Activated CD8-positive, alpha-beta memory T cell treated with anti-CD3 and anti-CD28 coated beads, Interleukin-2, amount 50 U/mL, for 48 hours (primary cell): ENCODE measurements around the gene LPAR1.

Experiments
- DNase-seq: peaks from one replicate; pipeline ENCODE4 v3.0.0-alpha.2; 2020

LPAR1 gene

DNA sequence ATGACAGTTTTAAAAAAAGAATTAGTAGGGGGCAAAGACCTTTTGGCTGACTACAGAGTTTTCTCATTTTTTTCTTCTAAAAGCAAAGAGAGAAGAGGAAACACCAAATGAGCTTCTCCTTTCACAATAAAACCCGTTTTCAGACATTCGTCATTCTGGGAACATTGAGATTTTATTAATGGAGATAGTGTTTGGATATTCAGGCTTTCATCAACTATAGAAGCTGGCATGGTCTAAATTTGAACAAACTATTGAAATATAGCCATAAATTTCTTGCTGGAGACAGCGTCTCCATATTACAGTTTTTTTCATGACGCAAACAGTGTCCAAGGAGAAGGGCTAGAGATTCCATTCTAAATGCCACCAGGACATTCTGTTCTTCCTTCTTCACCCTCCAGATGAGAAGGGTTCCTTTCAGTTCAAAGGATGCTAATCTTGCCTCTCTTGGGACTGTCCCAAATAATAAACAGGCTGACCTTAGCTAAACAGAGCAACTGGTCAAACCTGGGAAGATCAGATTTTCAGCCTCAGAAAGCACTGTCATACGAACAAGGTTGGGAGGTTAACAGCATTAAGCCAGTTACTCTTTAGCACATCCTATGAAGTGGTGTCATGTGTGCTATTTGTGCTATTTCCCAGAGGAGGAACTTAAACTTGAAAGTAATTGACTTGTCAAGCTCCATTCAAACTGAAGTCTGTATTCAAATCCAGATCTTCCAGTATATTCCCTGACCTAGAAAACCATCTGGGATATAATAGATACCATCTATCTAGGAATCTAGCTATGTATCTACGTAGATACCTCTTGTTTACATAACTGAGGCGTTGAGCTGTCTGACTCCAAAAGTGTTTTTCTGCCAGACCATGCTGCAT is 125.6 kb downstream of the LPAR1 start:
- no peak for DNase-seq

DNA sequence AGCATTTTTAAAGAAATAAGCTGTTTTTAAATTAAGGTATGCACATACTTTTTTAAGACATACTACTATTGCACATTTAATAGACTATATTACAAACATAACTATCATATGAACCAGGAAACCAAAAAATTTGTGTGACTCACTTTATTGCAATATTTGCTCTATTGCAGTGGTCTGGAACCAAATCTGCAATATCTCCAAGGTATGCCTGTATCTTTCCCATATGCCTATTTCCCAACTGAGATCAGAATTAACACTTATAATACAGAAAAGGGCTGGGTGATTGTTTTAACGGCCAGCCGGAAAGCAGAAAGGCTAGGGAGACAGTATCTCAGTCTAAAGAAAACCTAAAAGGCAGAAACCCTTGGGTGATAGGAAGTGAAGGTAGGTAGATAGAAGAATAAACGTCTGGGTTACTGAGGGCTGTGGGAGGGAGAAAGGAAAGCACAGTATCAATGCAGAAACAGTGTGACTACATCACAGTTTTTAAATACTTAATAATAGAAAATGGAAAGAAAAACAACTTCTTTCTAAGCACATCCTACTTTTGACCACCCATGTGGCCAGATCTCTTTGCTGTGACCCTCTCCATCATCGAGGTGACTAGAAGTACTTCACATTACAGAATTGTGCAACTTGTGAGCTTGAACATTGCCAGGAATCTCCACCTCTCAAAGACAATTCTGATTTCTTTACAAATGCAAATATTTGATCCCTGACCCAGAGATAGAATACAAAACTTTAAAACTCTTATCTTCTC is 126.4 kb downstream of the LPAR1 start:
- DNase-seq, result no peak

- DNase-seq, result no peak
Observed at GRCh38 chr9:110908894-110909293, 129.4 kb downstream of the LPAR1 start.

DNA sequence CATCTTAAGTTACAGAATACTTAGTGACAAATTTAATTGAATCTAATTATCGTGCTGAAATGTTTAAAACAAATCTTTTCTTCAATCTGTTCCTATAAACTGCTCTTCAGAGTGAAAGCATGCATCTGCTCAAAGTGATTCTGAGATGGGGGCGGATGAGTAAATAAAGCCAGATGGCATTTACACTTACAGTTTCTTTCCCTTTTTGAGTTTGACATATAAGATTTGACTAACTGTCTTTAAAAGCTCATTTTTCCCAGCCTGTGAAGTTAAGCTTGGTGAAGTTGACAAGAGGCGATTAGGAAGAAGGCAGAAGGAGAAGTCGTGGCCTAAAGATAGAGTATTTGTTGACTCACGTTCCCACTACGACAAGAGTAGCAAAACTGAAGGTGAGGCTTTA is 137.4 kb downstream of the LPAR1 start:
- no peak for DNase-seq

- DNase-seq, result no peak
Observed at GRCh38 chr9:110900456-110900855, 137.8 kb downstream of the LPAR1 start.

- DNase-seq, result no peak
Observed at GRCh38 chr9:110898866-110899265, 139.4 kb downstream of the LPAR1 start.

DNA sequence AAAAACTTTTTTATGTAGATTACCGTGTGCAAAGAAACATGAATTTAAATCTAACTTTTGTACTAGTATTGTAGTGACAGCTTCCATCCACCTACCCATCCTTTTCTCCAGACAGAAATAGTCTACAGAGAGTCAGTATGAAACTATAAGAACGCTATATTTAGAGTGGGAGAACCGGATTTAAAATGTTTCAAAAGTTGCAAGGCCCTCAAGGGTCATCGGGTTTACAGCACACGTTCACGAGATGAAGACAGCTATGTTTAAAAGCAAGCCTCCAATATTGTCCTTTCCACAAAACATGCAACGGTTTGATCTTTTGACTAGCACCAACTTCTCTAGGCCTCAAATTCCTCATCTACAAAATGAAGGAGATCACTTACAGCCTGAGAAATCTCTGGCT is 139.9 kb downstream of the LPAR1 start:
- no peak for DNase-seq

DNA sequence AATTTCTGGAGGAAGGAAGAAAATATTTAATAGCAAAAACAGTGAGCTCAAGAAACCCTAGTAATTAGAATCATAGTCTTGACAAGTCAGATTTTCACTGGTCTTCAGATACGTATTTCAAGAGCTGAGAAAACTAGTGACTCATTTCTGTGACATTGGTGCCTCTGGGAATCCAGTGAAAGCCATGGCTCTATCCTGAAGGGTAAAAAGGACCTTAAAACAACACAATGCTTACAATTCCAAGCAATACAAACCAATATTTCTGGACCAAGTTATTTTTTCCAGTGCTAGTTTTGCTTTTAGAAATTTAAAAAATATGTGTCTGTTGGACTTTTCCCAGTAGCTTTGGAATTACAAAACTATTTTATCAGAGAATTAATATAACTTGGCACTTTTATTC is 140.3 kb downstream of the LPAR1 start:
- no peak for DNase-seq

DNA sequence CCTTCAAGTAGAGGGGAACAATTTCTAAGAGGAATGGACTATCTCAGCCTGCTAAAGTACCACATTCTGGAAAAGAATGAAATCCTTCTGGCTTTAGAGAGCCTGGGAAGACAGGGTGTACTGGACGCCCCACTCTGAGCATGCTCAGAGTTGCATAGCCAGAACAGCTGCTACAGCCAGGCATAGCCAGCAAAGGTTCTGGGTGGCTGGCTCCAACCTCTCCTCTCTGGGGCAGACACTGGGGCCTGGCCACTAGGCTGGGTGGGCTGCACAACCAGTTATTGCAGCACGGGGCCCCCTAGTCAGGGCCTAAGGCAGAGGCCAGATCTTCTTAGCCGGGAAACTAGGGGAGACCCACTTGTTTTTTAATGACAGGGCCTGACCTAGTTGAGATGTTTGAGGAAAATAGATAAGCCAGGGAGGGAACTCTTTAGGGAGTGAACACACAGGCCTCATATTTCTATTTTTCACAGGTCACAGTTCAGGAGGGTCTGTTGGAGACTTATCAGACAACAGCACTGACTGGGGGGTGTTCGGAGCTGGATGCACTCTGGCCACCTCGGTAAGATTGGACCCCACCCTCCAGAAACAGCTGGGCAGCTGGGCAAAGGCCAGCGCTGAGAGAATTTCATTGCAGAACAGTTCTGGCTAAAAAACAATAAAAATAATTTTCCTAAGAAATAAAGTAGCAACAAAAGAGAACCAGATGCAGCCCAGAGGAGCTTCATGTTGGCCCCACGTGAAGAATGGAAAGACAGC is 142.9 kb downstream of the LPAR1 start:
- DNase-seq, result no peak

GRCh38 chr9:110894731-110895130 is 143.5 kb downstream of the LPAR1 start:
- DNase-seq, result no peak

GRCh38 chr9:110892689-110893088 is 145.6 kb downstream of the LPAR1 start:
- no peak for DNase-seq

GRCh38 chr9:110891760-110892159 is 146.5 kb downstream of the LPAR1 start:
- no peak for DNase-seq

DNA sequence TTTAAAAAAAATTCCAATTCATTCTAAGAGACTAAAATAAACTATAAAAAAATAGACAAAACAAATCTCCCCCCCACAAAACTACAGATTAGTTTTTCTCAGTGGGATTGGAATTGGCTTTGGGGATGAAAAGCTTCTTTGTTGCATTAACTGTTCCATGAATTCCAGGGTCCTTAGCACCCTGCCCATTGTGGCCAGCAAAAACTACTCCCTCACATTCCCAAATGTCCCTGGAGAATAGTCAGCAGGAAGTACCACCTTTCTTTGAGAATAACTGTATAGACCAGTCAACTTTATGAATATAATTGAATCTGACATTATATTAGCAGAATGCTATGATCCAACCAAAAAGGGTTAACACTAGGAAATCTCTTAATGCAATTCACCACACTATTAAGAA is 147.9 kb downstream of the LPAR1 start:
- DNase-seq, result no peak

DNA sequence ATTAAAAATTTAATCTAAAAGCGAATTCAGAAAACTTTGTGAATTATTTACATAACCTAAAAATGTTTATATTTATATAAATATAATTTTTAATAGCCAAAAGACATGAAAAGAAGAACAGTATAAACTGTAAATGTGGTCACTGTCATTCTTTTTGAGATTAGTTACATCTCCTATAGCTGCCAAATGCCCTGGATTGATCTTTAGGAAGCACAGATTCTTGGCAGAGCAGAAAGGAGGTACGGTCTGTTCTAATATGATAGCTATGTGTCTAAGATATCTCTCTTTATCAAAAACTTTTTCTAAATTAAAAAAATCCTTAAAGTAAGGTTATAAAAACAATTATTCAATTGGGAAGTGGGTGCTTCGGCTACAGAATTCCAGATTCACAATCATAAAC is 151.0 kb downstream of the LPAR1 start:
- DNase-seq, result no peak

DNA sequence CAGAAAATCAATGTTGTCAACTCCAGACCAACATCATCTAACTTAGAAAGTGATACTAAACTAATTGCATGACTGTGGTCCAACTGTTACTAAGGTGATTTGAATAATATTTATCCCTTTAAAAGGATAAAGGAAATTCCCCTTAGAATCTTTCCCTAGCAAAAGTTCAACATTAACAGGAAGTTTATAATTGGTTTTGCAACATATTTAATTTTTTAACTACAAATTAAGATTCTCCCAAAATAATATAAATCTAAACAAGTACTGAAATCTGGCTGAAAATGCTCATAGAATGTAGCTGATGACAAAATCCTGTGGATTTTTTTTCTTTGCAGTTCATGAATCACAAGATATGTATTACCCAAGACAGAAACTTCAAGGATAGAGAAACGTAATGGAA is 151.4 kb downstream of the LPAR1 start:
- DNase-seq, result no peak

DNA sequence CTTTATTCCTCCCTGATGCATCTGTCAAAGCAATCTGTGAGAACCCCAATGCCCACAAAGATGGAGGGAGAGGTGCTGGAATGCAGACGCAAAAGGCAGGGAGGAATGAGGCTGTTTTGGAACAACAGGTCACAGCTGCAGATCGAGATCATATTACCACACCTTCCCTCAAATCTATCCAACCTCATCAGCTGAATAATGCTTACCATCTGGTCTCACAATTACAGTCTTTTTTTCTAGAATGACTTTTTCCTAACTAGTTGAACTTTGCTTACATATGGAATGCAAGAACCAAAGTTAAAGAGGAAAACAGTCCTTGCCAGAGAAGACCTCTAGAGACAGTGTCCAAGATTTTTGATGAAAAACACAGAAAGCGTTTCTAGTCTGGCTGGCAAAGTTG is 158.1 kb downstream of the LPAR1 start:
- no peak for DNase-seq

- no peak for DNase-seq
Observed at GRCh38 chr9:110877374-110877773, 160.9 kb downstream of the LPAR1 start.

DNA sequence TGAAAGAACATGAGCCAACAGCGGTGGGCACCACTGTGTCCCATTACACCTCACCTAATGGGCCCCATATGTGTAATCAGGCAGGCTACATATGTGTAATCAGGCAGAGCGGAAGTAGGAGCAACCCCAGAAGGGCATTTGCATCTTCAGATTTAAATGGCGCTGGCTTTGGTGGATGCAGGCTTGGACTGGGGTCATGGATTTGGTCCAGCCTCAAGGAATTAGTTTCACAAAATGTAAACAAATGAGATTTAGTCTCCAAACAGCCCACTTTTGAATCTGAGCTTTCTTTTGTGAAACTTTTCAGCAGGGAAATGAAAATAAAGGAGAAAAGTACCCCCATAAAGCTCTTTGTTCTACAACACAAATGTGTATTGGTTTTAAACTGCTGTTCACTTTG is 161.3 kb downstream of the LPAR1 start:
- DNase-seq, result no peak

- DNase-seq, result no peak
Observed at GRCh38 chr9:110874963-110875674, 163.2 kb downstream of the LPAR1 start.

GRCh38 chr9:110872920-110873319 is 165.3 kb downstream of the LPAR1 start:
- DNase-seq, result no peak

GRCh38 chr9:110871736-110872135 is 166.5 kb downstream of the LPAR1 start:
- no peak for DNase-seq

- DNase-seq, result no peak
Observed at GRCh38 chr9:110869931-110870330, 168.3 kb downstream of the LPAR1 start.

- no peak for DNase-seq
Observed at GRCh38 chr9:110864011-110864410, 174.3 kb downstream of the LPAR1 start.
